Tibial artery (tissue), 4 donors: ENCODE data around the gene S100A2.

Source experiments
- DNase-seq, 2 donors: peaks; one replicate each; pipeline ENCODE4 v3.0.0-alpha.2; 2019
- H3K27ac ChIP-seq, 2 donors: fragments of 200-600 bp; sonication (generic) in 1 of 2; 1 replicate in 1 of 2; 2 replicates in 1 of 2; pipeline ENCODE4 v1.5.1; 2018 to 2019; ENCODE audit warnings: mild to moderate bottlenecking in 1 of 2
- H3K27me3 ChIP-seq, 2 donors: fragments of 200-600 bp; sonication (generic) in 1 of 2; one replicate each; pipeline versions ENCODE4 v1.5.1 to v1.6.0; 2016 to 2019
- H3K36me3 ChIP-seq, 3 donors: fragments of 200-600 bp; sonication (generic) in 2 of 3; one replicate each; pipeline ENCODE4 v1.5.1; 2016 to 2019; ENCODE audit warnings: mild to moderate bottlenecking in 2 of 3
- H3K4me1 ChIP-seq, 4 donors: fragments of 200-600 bp; sonication (generic) in 2 of 4; 1 replicate in 3 of 4; 2 replicates in 1 of 4; pipeline ENCODE4 v1.5.1; 2016 to 2019
- H3K4me3 ChIP-seq, 2 donors: fragments of 200-600 bp; sonication (generic) in 1 of 2; 1 replicate in 1 of 2; 2 replicates in 1 of 2; pipeline ENCODE4 v1.5.1; 2018 to 2019; ENCODE audit warnings: mild to moderate bottlenecking in 2 of 2
- H3K9me3 ChIP-seq, 3 donors: fragments of 200-600 bp; sonication (generic) in 1 of 3; one replicate each; pipeline ENCODE4 v1.5.1; 2016 to 2019
- CTCF ChIP-seq, 2 experiments: fragments of 200-600 bp in 1 of 2; fragments of 450-650 bp in 1 of 2; IDR thresholded peaks; one replicate each; pipeline ENCODE4 v1.5.1; 2017 to 2019; ENCODE audit warnings: antibody characterized with exemption in 2 of 2, mild to moderate bottlenecking in 1 of 2, moderate library complexity in 1 of 2
- intact Hi-C: fragments of 100-400 bp; cut with DNase I; formaldehyde crosslinking; loops from one replicate; pipeline ENCODE4 v1.15.0; 2023; ENCODE audit warnings: low total_unique reads

Gene S100A2

DNA sequence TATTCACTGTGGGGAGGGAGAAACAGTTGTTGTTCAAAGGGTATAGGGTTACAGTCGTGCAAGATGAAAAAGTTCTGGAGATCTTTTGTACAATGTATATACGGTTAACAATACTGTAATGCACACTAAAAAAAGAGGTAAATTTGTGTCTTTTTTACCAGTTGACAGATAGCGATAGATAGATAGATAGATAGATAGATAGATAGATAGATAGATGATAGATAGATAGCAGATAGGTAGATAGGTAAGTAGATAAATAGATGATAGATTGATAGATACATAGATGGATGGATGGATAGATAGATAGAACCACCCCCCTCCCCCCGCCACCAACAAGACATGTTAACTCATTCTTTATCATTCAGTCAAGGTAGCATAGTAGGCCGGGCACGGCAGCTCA is 37.1 kb upstream of the S100A2 start:
- Histone ChIP-seq H3K4me1 (peaks cover 0 to 10% (median 2%) of the 10 kb centered on the region in 4 donors), H3K4me3 (no peak overlapping the region), H3K27ac (no peak overlapping the region), H3K36me3 (peaks cover 13 to 29% (median 17%) of the 10 kb centered on the region in 3 donors), H3K9me3 (no peaks in the 10 kb centered on the region), H3K27me3 (no peaks in the 10 kb centered on the region)
- TF ChIP-seq CTCF (IDR thresholded peaks at IDR 0.05), result no peak
- intact Hi-C loops, result no loop called here
- DNase-seq, result no peak

GRCh38 chr1:153599847-153600246 is 34.2 kb upstream of the S100A2 start:
- intact Hi-C loops, result no loop called here
- H3K27ac ChIP-seq, result no peak overlapping the region
- H3K4me3 ChIP-seq, result no peak overlapping the region
- H3K9me3 ChIP-seq, result no peaks in the 10 kb centered on the region
- no peaks in the 10 kb centered on the region for H3K4me1 ChIP-seq
- no peak for TF ChIP-seq CTCF (IDR thresholded peaks at IDR 0.05)
- H3K27me3 ChIP-seq, result no peaks in the 10 kb centered on the region
- no peak for DNase-seq
- H3K36me3 ChIP-seq, result no peaks in the 10 kb centered on the region

DNA sequence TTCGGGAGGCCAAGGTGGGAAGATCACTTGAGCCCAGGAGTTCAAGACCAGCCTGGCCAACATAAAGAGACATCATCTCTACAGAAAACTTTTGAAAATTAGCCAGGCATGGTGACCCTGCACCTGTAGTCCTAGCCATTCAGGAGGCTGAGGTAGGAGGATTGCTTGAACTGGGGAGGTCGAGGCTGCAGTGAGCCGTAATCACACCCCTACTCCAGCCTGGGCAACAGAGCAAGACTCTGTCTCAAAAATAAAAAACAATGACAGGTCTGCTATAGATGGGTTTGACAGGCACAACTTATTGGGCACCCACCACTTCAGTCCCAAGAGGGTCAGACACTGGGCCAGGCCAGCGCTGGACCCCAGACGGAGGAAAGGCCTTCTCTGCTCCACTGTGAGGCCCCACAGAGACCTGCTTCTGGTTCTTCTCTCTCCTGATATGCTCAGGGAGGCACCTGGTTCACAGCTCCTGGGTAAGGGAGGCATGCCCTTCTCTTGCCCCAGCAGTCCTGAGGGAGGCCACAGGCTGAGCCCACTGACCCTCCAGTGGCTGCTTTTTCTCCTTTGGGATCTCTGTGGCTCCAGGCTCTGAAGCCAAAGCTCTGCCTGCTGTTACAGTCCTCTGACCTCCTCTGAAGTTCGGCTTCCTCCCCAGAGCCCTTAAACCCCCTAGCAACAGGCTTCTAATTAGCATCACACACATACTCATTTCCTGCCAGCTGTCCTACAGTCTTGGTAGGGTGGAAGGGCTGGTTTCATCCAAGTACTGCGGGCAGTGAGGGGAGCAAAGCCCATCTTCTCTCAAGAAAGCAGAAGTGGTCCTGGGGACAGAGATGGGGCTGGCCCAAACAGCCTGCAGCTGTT is 32.9 kb upstream of the S100A2 start:
- Histone ChIP-seq H3K36me3 (no peaks in the 10 kb centered on the region), H3K4me1 (no peaks in the 10 kb centered on the region), H3K9me3 (no peaks in the 10 kb centered on the region), H3K27me3 (no peaks in the 10 kb centered on the region), H3K4me3 (no peak overlapping the region), H3K27ac (no peak overlapping the region)
- no peak for TF ChIP-seq CTCF (IDR thresholded peaks at IDR 0.05)
- intact Hi-C loops, result no loop called here
- no peak for DNase-seq

DNA sequence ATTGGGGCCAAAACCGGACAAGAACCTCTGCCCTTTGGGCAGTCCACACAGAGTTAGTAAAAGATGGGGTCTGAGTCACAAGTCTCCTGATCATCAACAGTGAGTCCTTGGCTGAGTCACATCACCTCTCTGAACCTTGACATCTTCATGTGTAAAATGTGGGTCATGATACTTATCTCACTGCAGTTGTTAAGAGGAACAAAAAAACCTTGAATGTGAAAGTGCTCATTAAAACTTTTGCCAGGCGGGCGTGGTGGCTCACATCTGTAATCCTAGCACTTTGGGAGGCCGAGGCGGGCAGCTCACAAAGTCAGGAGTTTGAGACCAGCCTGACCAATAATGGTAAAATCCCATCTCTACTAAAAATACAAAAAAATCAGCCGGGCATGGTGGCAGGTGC is 31.6 kb upstream of the S100A2 start:
- no peaks in the 10 kb centered on the region for H3K9me3 ChIP-seq
- intact Hi-C loops, result no loop called here
- no peaks in the 10 kb centered on the region for H3K36me3 ChIP-seq
- no peaks in the 10 kb centered on the region for H3K4me1 ChIP-seq
- H3K27ac ChIP-seq, result no peak overlapping the region
- no peak for DNase-seq
- H3K27me3 ChIP-seq, result no peaks in the 10 kb centered on the region
- no peak for TF ChIP-seq CTCF (IDR thresholded peaks at IDR 0.05)
- no peak overlapping the region for H3K4me3 ChIP-seq

DNA sequence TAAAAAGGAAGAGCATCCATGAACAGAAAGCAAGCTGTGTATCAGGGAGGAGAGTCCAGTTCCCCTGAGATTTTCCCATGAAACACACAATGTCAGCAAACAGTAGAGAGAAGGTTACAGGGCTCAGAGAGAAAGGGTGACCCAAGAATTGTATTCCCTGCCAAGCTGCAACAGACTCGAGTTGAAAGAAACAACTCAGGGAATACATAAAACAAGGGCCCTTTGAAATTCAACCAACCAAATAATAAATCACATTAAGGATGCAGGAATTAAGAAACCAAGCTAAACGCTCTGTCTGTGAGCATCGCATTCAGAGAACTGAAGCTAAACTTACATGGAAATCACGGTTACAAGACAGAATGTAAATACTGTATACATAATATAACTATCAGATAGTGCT is 27.1 kb upstream of the S100A2 start:
- H3K4me3 ChIP-seq, result no peak overlapping the region
- intact Hi-C loops, result no loop called here
- H3K9me3 ChIP-seq, result no peaks in the 10 kb centered on the region
- no peaks in the 10 kb centered on the region for H3K36me3 ChIP-seq
- H3K4me1 ChIP-seq, result no peaks in the 10 kb centered on the region
- no peak for DNase-seq
- no peaks in the 10 kb centered on the region for H3K27me3 ChIP-seq
- no peak for TF ChIP-seq CTCF (IDR thresholded peaks at IDR 0.05)
- no peak overlapping the region for H3K27ac ChIP-seq
